Gastrocnemius medialis (tissue), 4 donors: ENCODE measurements around the gene DPP4. TPM values are rescaled to one million over a fixed set of nuclear protein-coding genes. Genes with fewer than 3 reads are reported as not detected.

Experiments
- ATAC-seq, 2 donors: fragments of 150-250 bp; one replicate each; pipeline ENCODE4 v1.9.1; 2016
- DNase-seq, 2 donors: peaks; one replicate each; pipeline ENCODE4 v3.0.0-alpha.2; 2019
- H3K27ac ChIP-seq, 4 donors: fragments of 200-600 bp; sonication (generic); 1 replicate in 1 of 4; 2 replicates in 3 of 4; pipeline ENCODE4 v1.5.1; 2016 to 2018; ENCODE audit warnings: mild to moderate bottlenecking in 2 of 4, moderate library complexity in 1 of 4
- H3K27me3 ChIP-seq, 3 donors: fragments of 200-600 bp; sonication (generic) in 2 of 3; 1 replicate in 1 of 3; 2 replicates in 2 of 3; pipeline versions ENCODE4 v1.5.1 to v1.6.0; 2016 to 2019; ENCODE audit warnings: mild to moderate bottlenecking in 1 of 3, moderate library complexity in 1 of 3
- H3K36me3 ChIP-seq, 2 donors: fragments of 200-600 bp; sonication (generic) in 1 of 2; one replicate each; pipeline ENCODE4 v1.5.1; 2017 to 2018
- H3K4me1 ChIP-seq, 2 donors: fragments of 200-600 bp; sonication (generic) in 1 of 2; one replicate each; pipeline ENCODE4 v1.5.1; 2016 to 2017; ENCODE audit warnings: mild to moderate bottlenecking in 2 of 2
- H3K4me3 ChIP-seq, 4 donors: fragments of 200-600 bp; sonication (generic) in 3 of 4; 1 replicate in 1 of 4; 2 replicates in 3 of 4; pipeline ENCODE4 v1.5.1; 2016 to 2019; ENCODE audit warnings: mild to moderate bottlenecking in 2 of 4
- H3K9me3 ChIP-seq, 3 donors: fragments of 200-600 bp; sonication (generic) in 2 of 3; 1 replicate in 1 of 3; 2 replicates in 2 of 3; pipeline ENCODE4 v1.5.1; 2016 to 2019
- POLR2A ChIP-seq, 2 donors: fragments of 450-650 bp; IDR thresholded peaks; one replicate each; pipeline ENCODE4 v1.6.1; 2017; ENCODE audit warnings: antibody characterized with exemption in 2 of 2, mild to moderate bottlenecking in 2 of 2, moderate library complexity in 2 of 2
- in situ Hi-C, 4 donors: fragments of 200-750 bp; cut with MboI; loops; one replicate each; pipeline versions ENCODE4 v1.15.0 to v1.8.0; 2017; ENCODE audit warnings: low sequenced_read_pairs in 4 of 4
- intact Hi-C: fragments of 100-400 bp; cut with DNase I; formaldehyde crosslinking; loops from one replicate; pipeline ENCODE4 v1.15.1; 2023; ENCODE audit warnings: low total_unique reads
- total RNA-seq, 4 donors: library from RNA; depleted of rRNA; stranded (reverse); fragments of >200 nt; gene quantifications; one replicate each; pipeline versions ENCODE4 v1.1.0 to v1.2.3, GENCODE V29; 2016
- TF ChIP-seq, protein P1 (sequence below), 5 experiments: fragments of 450-650 bp in 3 of 5; fragments of 200-600 bp in 2 of 5; sonication (generic) in 2 of 5; IDR thresholded peaks in 4 of 5; conservative IDR thresholded peaks in 1 of 5; 1 replicate in 4 of 5; 2 replicates in 1 of 5; pipeline ENCODE4 v1.5.1; 2016 to 2019; ENCODE audit warnings: antibody characterized with exemption in 5 of 5, mild to moderate bottlenecking in 3 of 5, moderate library complexity in 3 of 5

Gene DPP4
- total RNA-seq, 4 donors from 2014 or later = 2.2 to 7.9 (median 3.7) TPM

DNA sequence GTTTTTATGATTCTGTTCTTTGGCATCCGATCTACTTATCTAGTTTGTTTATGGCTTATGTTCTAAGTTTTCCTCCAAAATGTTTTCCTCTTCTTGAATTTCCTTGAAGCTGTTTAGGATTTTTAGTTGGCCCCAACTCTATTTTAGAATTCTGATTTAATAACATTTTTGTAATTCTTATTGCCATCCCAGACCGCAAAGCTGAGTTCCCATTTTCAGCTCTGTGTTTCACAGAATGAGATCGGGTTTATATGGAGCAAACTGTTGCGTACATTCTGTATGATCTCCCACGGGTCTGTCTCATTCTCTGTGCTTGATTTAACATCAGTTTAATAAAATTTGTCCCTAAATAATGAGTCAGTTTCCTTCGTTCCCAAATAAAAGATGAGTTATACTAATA lies 59.3 kb downstream of the DPP4 start:
- in situ Hi-C loops = loop anchor here in 2 of 4 donors (10.0 to 25.0 kb wide), 2 partner anchors 110 to 298 kb away; partner anchors contain the start of gene IFIH1 (in 1 of the 2)
- Histone ChIP-seq H3K9me3 (no peaks in the 10 kb centered on the region), H3K27me3 (no peaks in the 10 kb centered on the region), H3K36me3 (no peaks in the 10 kb centered on the region), H3K4me3 (no peak overlapping the region), H3K4me1 (no peaks in the 10 kb centered on the region), H3K27ac (no peak overlapping the region)
- no peak for DNase-seq
- intact Hi-C loops = no loop called here
- ATAC-seq = no peak
- no peak for TF ChIP-seq POLR2A (IDR thresholded peaks at IDR 0.05)
- TF ChIP-seq, protein P1, sequence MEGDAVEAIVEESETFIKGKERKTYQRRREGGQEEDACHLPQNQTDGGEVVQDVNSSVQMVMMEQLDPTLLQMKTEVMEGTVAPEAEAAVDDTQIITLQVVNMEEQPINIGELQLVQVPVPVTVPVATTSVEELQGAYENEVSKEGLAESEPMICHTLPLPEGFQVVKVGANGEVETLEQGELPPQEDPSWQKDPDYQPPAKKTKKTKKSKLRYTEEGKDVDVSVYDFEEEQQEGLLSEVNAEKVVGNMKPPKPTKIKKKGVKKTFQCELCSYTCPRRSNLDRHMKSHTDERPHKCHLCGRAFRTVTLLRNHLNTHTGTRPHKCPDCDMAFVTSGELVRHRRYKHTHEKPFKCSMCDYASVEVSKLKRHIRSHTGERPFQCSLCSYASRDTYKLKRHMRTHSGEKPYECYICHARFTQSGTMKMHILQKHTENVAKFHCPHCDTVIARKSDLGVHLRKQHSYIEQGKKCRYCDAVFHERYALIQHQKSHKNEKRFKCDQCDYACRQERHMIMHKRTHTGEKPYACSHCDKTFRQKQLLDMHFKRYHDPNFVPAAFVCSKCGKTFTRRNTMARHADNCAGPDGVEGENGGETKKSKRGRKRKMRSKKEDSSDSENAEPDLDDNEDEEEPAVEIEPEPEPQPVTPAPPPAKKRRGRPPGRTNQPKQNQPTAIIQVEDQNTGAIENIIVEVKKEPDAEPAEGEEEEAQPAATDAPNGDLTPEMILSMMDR (IDR thresholded peaks at IDR 0.05 in 4 of 5, conservative IDR thresholded peaks at IDR 0.05 in 1 of 5) = no peak

DNA sequence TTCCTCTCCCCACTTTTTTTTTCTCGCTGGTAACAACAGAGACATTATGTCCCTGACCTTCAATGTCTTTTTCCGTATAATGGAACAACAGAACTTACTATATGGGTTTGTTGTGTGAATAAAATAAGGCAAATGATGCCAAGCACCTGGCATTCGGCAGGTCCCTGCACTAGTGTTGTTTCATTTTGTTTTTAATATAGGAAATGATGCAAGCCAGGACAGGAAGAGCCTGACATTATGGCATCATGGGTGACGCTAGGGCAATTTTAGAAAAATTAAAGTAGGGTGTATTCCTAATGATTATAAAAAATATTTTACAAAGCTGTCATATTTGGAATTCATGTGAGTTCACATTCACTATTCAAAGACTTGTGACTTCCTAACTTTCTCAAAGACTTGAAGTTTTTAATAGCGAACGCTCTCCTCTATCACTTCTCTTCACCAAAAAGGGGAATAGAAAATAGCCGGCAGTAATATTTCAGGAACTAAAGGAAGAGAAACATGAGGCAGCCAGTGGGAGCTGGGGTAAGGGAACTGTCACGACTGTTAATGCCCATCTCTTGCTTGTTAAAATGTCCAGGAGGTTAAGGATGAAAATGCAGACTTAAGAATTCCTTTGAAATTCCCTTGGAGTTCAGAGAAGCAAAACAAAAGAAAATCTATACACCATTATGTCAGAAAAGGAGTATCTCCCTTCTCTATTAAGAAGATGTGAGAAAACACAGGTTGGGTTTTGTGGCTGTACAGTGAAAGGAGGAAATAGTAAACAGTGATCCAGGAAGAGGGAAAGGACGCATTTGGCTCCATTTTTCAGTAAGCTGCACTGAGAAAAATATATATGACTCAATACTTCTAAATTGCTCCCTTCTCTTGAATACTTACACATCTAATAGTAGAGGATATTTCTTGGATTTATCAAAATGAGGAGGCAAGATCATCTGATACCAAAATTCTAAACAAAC lies 60.2 kb downstream of the DPP4 start:
- ATAC-seq (no peak), DNase-seq (no peak)
- Histone ChIP-seq H3K4me1 (no peaks in the 10 kb centered on the region), H3K27ac (no peak overlapping the region), H3K27me3 (no peaks in the 10 kb centered on the region), H3K4me3 (peak overlapping the region in 1 of 4 donors; percentile 10), H3K9me3 (no peaks in the 10 kb centered on the region), H3K36me3 (no peaks in the 10 kb centered on the region)
- in situ Hi-C loops = loop anchor here in 2 of 4 donors (10.0 to 25.0 kb wide), 2 partner anchors 111 to 299 kb away; partner anchors contain the start of gene IFIH1 (in 1 of the 2)
- no peak for TF ChIP-seq POLR2A (IDR thresholded peaks at IDR 0.05)
- TF ChIP-seq, protein P1 (IDR thresholded peaks at IDR 0.05 in 4 of 5, conservative IDR thresholded peaks at IDR 0.05 in 1 of 5) = no peak
- intact Hi-C loops = no loop called here

DNA sequence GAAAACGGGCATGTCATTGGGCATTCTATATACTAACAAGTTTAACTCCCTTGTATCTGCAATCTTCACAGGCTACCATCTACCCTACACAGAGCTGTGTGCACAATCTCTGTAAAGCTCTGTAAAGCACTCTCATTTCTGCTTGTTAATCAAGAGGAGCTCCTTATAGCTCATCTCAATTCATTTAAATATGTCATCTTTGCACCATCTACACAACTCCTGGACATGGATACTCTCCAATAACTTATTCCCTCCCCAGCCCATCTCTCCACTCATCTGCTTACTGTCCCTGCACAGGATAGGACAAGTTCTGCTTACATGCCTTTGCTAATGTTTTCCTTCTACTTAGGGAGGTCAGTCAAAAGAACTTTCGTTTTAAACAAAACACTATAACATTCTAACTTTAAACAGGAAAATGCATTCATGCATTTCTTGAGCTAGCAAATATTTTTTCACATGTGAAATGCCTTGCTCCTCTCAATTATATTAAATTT lies 61.4 kb downstream of the DPP4 start:
- H3K4me3 ChIP-seq = no peak overlapping the region
- no peaks in the 10 kb centered on the region for H3K4me1 ChIP-seq
- TF ChIP-seq POLR2A (IDR thresholded peaks at IDR 0.05) = no peak
- intact Hi-C loops (no loop called here), in situ Hi-C loops (loop anchor here in 2 of 4 donors (10.0 to 25.0 kb wide), 2 partner anchors 112 to 300 kb away; partner anchors contain the start of gene IFIH1 (in 1 of the 2))
- no peaks in the 10 kb centered on the region for H3K36me3 ChIP-seq
- ATAC-seq (no peak), DNase-seq (no peak)
- no peak overlapping the region for H3K27ac ChIP-seq
- no peaks in the 10 kb centered on the region for H3K9me3 ChIP-seq
- H3K27me3 ChIP-seq = no peaks in the 10 kb centered on the region

DNA sequence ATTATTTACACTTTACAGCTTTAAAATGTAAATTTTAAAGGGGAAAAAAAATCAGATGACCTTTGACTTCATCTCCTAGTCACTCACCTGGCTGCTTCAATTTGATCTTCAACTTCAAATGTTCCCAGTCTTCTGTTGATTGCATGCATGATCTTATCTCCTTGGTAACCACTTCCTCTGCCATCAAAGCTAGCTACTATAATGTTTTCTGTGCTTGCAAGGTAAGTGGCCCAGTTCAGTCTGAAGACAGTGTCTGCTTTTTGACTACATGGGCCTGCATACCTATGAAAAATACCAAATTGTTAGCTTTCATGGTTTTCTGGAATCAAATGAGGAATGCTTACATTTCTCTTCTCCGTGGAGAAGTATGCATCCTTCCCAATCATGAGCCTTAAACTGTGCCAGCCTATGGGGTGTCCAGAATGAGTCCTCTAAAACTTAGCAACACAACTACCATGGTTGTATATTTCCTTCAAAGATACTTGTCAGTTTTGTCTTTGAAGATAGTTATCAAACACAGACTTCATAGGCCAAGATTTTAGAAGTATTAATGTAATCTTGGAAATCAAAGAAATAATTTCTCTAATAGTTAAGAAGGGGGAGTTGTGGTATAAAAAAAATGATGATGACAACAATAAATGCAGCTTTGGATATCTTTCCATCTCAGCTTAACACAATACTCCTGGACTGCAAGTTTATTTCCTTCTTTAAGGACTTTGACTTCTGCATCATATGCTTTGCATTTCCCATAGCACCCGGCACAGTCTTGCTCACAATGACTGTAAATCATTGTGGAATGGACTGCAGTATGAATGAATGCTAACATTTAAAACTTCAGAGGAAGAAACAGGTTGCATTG lies 62.1 kb downstream of the DPP4 start:
- Histone ChIP-seq H3K27ac (no peak overlapping the region), H3K27me3 (no peaks in the 10 kb centered on the region), H3K4me1 (no peaks in the 10 kb centered on the region), H3K36me3 (no peaks in the 10 kb centered on the region), H3K4me3 (no peak overlapping the region), H3K9me3 (no peaks in the 10 kb centered on the region)
- TF ChIP-seq, protein P1 (IDR thresholded peaks at IDR 0.05 in 4 of 5, conservative IDR thresholded peaks at IDR 0.05 in 1 of 5) = no peak
- no peak for TF ChIP-seq POLR2A (IDR thresholded peaks at IDR 0.05)
- DNase-seq = no peak
- intact Hi-C loops = no loop called here
- no peak for ATAC-seq
- in situ Hi-C loops = loop anchor here in 2 of 4 donors (10.0 to 25.0 kb wide), 2 partner anchors 113 to 300 kb away; partner anchors contain the start of gene IFIH1 (in 1 of the 2)
